HG02588 (cell line): ENCODE results near the gene ANGPTL2.

Source experiments
- ATAC-seq: cut with Tn5 transposase; IDR thresholded peaks from one replicate; pipeline ENCODE4 v1.9.1; 2021; ENCODE audit warnings: mild to moderate bottlenecking, moderate library complexity; ENCODE audit not compliant: unreplicated experiment

The ANGPTL2 gene

GRCh38 chr9:127081250-127082185, 40.9 kb downstream of the ANGPTL2 start:
- ATAC-seq = no peak

- ATAC-seq = no peak
Observed at GRCh38 chr9:127079446-127080140, 42.8 kb downstream of the ANGPTL2 start.

GRCh38 chr9:127078988-127079387, 43.4 kb downstream of the ANGPTL2 start:
- no peak for ATAC-seq

GRCh38 chr9:127078336-127078735, 44.1 kb downstream of the ANGPTL2 start:
- ATAC-seq = no peak

GRCh38 chr9:127077644-127077946, 44.8 kb downstream of the ANGPTL2 start:
- no peak for ATAC-seq

- ATAC-seq = no peak
Observed at GRCh38 chr9:127076860-127077643, 45.4 kb downstream of the ANGPTL2 start.

GRCh38 chr9:127075624-127076372, 46.6 kb downstream of the ANGPTL2 start:
- ATAC-seq = no peak

GRCh38 chr9:127074561-127075548, 47.6 kb downstream of the ANGPTL2 start:
- no peak for ATAC-seq

- no peak for ATAC-seq
Observed at GRCh38 chr9:127067603-127068220, 54.7 kb downstream of the ANGPTL2 start.

- no peak for ATAC-seq
Observed at GRCh38 chr9:127066851-127067136, 55.6 kb downstream of the ANGPTL2 start.

GRCh38 chr9:127066060-127066850, 56.2 kb downstream of the ANGPTL2 start:
- no peak for ATAC-seq

GRCh38 chr9:127065592-127065991, 56.8 kb downstream of the ANGPTL2 start:
- no peak for ATAC-seq

- no peak for ATAC-seq
Observed at GRCh38 chr9:127064335-127064734, 58.1 kb downstream of the ANGPTL2 start.

- ATAC-seq = no peak
Observed at GRCh38 chr9:127061411-127061810, 61.0 kb downstream of the ANGPTL2 start.

GRCh38 chr9:127059765-127060361, 62.6 kb downstream of the ANGPTL2 start:
- ATAC-seq = no peak

GRCh38 chr9:127059030-127059429, 63.4 kb downstream of the ANGPTL2 start:
- ATAC-seq = no peak

GRCh38 chr9:127058645-127059021, 63.8 kb downstream of the ANGPTL2 start:
- ATAC-seq = no peak

GRCh38 chr9:127058011-127058644, 64.3 kb downstream of the ANGPTL2 start:
- ATAC-seq = no peak
